OCI-M1 (cell line): Measurements from ENCODE around the gene STRA8.

ENCODE experiments used
- DNase-seq: peaks from one replicate; lab custom pipeline; 2025; lab: John Stamatoyannopoulos, UW

The STRA8 gene

GRCh38 chr7:135269921-135270320, 36.3 kb downstream of the STRA8 start:
- no peak for DNase-seq

- DNase-seq, result no peak
Observed at GRCh38 chr7:135270577-135271254, 37.1 kb downstream of the STRA8 start.

- no peak for DNase-seq
Observed at GRCh38 chr7:135271255-135271615, 37.6 kb downstream of the STRA8 start.

GRCh38 chr7:135272303-135272702, 38.7 kb downstream of the STRA8 start:
- no peak for DNase-seq

- no peak for DNase-seq
Observed at GRCh38 chr7:135273581-135273980, 39.9 kb downstream of the STRA8 start.

- DNase-seq, result peak; percentile 77
Observed at GRCh38 chr7:135274495-135275268, 41.0 kb downstream of the STRA8 start.

GRCh38 chr7:135275971-135276580, 42.4 kb downstream of the STRA8 start:
- DNase-seq, result no peak

GRCh38 chr7:135277161-135277560, 43.5 kb downstream of the STRA8 start:
- no peak for DNase-seq

GRCh38 chr7:135281363-135281949, 47.8 kb downstream of the STRA8 start:
- peak; percentile 85 for DNase-seq

- DNase-seq, result no peak
Observed at GRCh38 chr7:135282561-135283254, 49.1 kb downstream of the STRA8 start.

- no peak for DNase-seq
Observed at GRCh38 chr7:135283959-135284638, 50.5 kb downstream of the STRA8 start.

GRCh38 chr7:135285547-135286233, 52.1 kb downstream of the STRA8 start:
- DNase-seq, result no peak

- no peak for DNase-seq
Observed at GRCh38 chr7:135286876-135287275, 53.2 kb downstream of the STRA8 start.

- no peak for DNase-seq
Observed at GRCh38 chr7:135290594-135290993, 57.0 kb downstream of the STRA8 start.

GRCh38 chr7:135291809-135292253, 58.2 kb downstream of the STRA8 start:
- DNase-seq, result no peak

GRCh38 chr7:135299235-135299634, 65.6 kb downstream of the STRA8 start:
- DNase-seq, result no peak

- no peak for DNase-seq
Observed at GRCh38 chr7:135300913-135301765, 67.5 kb downstream of the STRA8 start.
